HFF-Myc (cell line): ENCODE measurements around the gene NEK11.

Experiments used
- DNase-seq: peaks from one replicate; pipeline ENCODE4 v3.0.0-alpha.2; 2011; ENCODE audit warnings: low read depth; ENCODE audit errors: extremely low read depth
- H3K4me3 ChIP-seq: replicated peaks from 2 replicates; pipeline ENCODE4 v1.5.1; 2011; ENCODE audit warnings: low read depth, mild to moderate bottlenecking, control low read depth, low read length
- TF ChIP-seq, protein P1 (sequence below): IDR thresholded peaks from 2 replicates; pipeline ENCODE4 v1.5.1; 2012; ENCODE audit warnings: mild to moderate bottlenecking, low read depth, low read length, control low read depth; ENCODE audit errors: missing control alignments

Gene NEK11

DNA sequence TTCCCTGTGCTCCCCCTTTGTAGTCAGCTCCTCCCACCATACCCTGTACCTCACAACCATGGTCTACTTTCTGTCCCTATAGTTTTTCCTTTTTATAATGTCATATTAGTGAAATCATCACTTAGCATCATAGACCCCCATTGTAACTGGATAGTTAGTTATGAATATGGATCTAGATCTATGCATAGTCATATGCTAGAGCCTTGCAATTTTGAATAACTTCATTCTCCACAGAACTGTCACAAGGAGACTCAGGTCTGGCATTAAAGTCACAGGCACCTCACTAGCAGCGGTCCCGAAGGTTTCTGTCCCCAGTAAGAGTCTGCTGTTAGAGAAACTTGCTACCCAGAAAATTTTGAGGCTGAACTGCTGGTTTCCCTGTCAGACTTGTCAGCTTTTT is 252.9 kb downstream of the NEK11 start:
- DNase-seq: no peak
- H3K4me3 ChIP-seq: no peak overlapping the region
- TF ChIP-seq, protein P1, sequence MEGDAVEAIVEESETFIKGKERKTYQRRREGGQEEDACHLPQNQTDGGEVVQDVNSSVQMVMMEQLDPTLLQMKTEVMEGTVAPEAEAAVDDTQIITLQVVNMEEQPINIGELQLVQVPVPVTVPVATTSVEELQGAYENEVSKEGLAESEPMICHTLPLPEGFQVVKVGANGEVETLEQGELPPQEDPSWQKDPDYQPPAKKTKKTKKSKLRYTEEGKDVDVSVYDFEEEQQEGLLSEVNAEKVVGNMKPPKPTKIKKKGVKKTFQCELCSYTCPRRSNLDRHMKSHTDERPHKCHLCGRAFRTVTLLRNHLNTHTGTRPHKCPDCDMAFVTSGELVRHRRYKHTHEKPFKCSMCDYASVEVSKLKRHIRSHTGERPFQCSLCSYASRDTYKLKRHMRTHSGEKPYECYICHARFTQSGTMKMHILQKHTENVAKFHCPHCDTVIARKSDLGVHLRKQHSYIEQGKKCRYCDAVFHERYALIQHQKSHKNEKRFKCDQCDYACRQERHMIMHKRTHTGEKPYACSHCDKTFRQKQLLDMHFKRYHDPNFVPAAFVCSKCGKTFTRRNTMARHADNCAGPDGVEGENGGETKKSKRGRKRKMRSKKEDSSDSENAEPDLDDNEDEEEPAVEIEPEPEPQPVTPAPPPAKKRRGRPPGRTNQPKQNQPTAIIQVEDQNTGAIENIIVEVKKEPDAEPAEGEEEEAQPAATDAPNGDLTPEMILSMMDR: no peak

DNA sequence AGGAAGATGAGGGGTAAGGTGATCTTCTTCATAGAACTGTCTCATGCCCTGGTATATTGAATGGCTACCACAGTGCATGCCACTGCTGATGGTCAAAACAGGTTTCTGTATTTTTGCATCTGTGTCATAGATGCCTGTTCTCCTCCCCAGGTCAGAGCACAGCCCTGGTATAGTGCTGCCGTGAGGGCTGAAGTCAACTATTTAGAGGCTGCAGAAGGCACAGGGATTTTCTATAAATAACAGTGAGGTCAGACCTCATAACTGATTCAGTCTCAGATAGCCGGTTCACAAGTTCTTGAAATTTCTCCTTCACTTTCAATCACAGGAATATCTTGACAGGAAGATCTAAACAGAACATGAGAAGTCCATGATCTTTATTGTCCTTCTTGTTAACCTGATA is 255.7 kb downstream of the NEK11 start:
- H3K4me3 ChIP-seq: no peak overlapping the region
- no peak for DNase-seq
- TF ChIP-seq, protein P1: no peak

- TF ChIP-seq, protein P1: no peak
- H3K4me3 ChIP-seq: no peak overlapping the region
- no peak for DNase-seq
Observed at GRCh38 chr3:131282967-131283366, 256.3 kb downstream of the NEK11 start.

GRCh38 chr3:131283862-131284261 is 257.2 kb downstream of the NEK11 start:
- TF ChIP-seq, protein P1: no peak
- no peak for DNase-seq
- no peak overlapping the region for H3K4me3 ChIP-seq

DNA sequence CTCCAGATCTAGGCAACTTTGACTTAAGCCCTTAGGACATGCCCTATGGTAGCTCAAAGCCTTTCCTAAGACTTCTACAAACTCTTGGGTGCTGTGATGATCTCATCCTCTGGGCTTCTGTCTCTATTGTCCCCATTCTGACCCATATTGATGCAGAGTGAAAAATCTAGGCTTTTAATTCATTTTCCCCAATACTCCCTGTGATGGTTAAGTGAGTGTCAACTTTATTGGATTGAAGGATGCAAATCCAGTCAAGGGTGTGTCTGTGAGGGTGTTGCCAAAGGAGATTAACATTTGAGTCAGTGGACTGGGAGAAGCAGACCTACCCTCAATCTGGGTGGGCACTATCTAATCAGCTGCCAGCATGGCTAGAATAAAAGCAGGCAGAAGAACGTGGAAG is 257.6 kb downstream of the NEK11 start:
- TF ChIP-seq, protein P1: no peak
- DNase-seq: no peak
- no peak overlapping the region for H3K4me3 ChIP-seq

DNA sequence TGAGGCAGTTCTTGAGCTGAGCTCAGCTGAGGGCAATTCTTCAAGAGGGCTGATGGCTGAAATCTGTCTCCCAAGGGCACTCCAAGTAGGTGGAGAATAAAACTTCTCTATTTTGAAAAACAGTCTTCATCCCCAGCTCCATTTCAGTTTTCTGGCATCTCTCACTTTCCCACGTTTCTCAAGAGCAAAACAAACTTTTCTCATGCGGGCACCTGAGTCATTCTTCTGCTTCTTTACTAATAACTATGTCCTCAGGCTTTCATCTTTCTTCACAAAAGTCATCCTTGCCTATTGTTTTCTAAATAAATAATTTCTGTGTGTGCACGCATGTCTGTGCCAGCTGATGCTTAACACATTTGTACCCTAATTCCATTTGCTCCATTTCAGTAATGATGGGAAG is 258.8 kb downstream of the NEK11 start:
- H3K4me3 ChIP-seq: no peak overlapping the region
- TF ChIP-seq, protein P1: no peak
- no peak for DNase-seq

GRCh38 chr3:131299836-131300235 is 273.2 kb downstream of the NEK11 start:
- DNase-seq: no peak
- TF ChIP-seq, protein P1: no peak
- no peak overlapping the region for H3K4me3 ChIP-seq
